Stimulated activated CD4-positive, alpha-beta T cell treated with anti-CD3 and anti-CD28 coated beads, Interleukin-1b, Interleukin-23, amount 100 ng/mL, for 4 hours (primary cell): ENCODE data around the gene GOLGB1.

ENCODE experiments used
- DNase-seq, 2 donors: peaks; one replicate each; pipeline ENCODE4 v3.0.0-alpha.2; 2020; ENCODE audit warnings: low read depth in 2 of 2

The GOLGB1 gene

DNA sequence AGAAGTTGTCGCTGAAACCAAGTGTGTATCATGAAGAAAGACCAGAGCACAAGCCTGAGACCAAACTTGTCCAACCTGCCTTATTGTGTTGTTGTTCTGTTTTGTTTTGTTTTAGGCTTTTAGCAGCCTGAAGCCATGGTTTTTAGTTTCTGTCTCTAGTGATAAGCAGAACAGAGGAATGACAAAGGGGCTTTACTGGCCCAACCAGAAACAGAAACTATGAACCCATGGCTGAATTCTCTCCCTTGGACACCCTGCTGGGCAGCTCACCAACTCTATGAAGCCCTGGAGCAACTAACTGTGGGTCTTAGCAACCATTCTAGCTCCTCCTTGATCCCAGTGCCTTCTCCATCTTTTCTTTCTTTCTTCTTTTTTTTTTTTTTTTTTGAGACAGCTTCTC lies 119.2 kb downstream of the GOLGB1 start:
- no peak for DNase-seq

DNA sequence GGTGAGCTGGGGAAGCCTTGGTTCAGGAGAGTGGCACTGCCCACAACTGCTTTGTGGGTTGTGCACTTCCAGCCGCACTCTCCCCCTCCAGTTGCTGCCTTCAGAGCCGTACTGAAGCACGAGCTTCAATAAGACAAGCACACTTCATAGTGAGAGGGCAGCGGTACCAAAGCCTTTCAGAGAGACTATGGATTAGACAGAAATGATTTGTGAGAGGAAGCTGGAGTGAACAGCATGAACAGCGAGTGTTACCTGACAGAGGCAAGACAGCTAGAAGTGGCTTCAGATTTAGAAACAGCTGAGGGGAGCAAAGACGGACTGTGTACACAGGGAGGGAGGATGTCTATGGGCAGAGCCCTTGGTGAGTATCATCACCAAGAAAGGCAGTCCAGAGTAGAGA lies 119.9 kb downstream of the GOLGB1 start:
- no peak for DNase-seq

DNA sequence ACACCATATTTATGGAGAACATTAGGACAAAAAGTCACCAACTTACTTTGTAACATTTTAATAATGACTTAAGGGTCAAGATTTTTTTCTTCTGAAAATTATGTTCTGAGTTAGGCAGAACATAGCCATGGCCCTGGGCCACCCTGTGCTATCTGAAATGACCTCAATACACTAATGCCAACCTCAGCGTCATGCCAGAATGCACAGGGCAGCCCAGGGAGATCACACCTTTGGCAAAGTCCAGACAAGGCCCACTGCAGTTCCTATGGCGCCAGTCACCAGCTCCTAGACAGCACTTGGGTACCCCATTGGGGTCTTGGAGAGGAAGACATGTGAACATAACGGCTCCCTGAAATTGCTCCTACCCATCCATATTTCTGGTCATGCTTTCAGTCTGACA lies 121.9 kb downstream of the GOLGB1 start:
- no peak for DNase-seq

DNA sequence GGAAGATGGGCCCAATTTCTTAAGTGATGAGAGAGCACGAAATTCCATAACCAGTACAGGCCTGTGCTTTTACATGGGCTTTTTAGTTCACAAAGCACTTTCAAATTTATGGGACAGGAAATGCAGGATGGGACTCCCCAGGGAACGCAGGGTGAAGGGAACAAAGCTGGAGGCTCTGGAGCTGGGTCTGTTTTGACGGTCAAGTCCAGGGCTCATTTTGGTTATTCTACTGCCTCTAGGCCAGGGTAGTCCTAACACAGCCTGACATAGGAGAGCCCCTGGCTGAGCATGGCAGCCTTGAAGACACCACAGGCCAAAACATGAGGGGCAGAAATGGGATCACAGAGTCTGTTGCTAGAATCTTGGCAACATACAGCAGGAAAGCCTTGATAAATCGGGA lies 122.3 kb downstream of the GOLGB1 start:
- no peak for DNase-seq

DNA sequence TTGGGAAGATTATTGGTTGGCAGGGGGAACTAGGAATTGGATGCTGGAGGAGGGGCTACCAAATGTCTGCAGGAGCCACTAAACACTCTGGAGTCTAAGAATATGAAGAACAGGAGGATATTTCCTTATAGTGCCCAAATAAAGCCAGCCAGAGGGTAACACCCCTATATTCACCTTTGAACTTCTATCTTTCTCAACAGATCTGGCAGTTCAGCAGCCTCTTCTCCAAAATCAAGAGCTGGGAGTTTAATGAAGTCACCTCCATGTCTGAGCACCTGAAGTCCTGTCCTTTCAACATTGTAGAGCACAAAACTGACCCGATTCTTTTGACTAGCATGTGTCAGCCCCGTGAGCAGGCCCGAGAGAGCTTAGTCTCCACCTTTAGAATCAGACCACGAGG lies 123.0 kb downstream of the GOLGB1 start:
- no peak for DNase-seq

DNA sequence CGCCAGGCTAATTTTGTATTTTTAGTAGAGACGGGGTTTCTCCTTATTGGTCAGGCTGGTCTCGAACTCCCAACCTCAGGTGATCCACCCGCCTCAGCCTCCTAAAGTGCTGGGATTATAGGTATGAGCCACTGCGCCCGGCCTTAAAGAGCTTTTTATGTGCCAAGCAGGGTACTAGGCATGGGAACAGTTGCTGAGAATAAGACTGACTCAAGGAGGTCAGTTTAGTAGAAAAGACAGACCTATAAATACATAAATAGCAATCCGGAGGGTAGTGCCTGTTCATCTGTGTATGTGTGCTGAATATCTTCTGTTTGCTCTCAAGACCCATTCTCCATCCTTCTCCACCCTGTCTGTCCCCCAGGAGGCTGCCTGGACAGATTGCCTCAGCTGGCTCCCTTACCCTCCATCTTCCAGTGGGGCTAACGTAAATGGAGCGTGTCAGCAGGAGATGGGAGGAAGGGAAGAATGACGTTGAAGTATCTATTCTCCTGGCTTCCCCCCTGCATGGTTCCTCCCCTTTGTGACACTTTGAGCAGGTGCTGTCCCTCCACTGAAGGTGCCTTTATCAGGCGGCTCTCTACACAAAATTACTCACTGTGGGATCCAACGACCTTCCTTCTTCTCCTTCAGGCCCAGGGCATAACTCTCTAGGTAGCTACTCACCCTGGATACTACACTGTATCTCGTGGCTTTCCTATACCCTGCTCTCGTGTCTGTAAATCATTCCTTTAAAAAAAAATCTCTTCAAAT lies 125.2 kb downstream of the GOLGB1 start:
- DNase-seq, result no peak

DNA sequence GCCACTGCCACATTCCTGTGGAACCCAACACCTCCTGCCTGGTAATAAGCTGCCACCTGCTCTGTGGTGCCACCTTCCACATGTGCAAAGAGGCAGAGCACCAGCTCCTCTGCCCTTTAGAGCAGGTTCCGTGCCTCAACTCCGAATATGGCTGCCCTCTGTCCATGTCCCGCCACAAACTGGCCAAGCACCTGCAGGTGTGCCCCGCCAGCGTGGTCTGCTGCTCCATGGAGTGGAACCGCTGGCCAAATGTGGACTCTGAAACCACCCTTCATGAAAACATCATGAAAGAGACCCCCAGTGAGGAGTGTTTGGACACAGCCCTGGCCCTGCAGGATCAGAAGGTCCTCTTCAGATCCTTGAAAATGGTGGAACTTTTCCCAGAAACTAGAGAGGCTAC lies 128.1 kb downstream of the GOLGB1 start:
- no peak for DNase-seq

DNA sequence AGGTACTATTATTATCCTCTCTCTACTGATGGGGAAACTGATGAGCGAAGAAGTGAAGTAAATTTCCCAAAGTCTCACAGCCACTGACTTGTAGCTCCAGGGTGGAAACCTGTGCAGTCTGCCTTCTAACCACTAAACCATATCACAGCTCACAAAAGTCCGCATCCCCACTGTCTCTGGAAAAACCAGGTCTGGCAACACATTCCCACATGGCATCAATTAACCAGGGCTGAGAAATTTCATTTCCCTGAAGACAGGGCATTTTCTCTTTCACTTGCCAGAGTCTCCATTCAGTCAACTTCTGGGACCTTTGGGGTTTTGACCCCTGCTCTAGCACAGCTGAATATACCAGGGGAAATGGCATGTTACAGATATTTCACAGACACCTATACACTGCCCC lies 129.8 kb downstream of the GOLGB1 start:
- no peak for DNase-seq
